Activated naive CD4-positive, alpha-beta T cell (primary cell): Measurements from ENCODE around the gene JDP2.

Source experiments
- DNase-seq, 4 experiments: peaks; one replicate each; lab custom pipeline; 2025; lab: John Stamatoyannopoulos, UW

Gene JDP2

GRCh38 chr14:75514673-75515628 is 87.1 kb downstream of the JDP2 start:
- peak in 1 of 4 experiments; percentile 17 for DNase-seq

GRCh38 chr14:75515629-75515996 is 87.8 kb downstream of the JDP2 start:
- DNase-seq, result no peak

- DNase-seq, result no peak
Observed at GRCh38 chr14:75518625-75519024, 90.8 kb downstream of the JDP2 start.

GRCh38 chr14:75519394-75519793 is 91.6 kb downstream of the JDP2 start:
- DNase-seq, result no peak

GRCh38 chr14:75519826-75520728 is 92.3 kb downstream of the JDP2 start:
- no peak for DNase-seq

- no peak for DNase-seq
Observed at GRCh38 chr14:75520852-75521251, 93.0 kb downstream of the JDP2 start.

- DNase-seq, result no peak
Observed at GRCh38 chr14:75521415-75522199, 93.8 kb downstream of the JDP2 start.

GRCh38 chr14:75522224-75522982 is 94.6 kb downstream of the JDP2 start, which contains the start of gene BATF:
Gene BATF, plus strand, starts transcription at chr14:75522469. Its CDS starts 214 bp downstream, at chr14:75522683.
- DNase-seq, result peak; percentile 46 to 53 (median 49)

- DNase-seq, result no peak
Observed at GRCh38 chr14:75522983-75523318, 95.1 kb downstream of the JDP2 start.
